WTC11 (cell line): ENCODE results near the gene FBXL16. TPM values are rescaled to one million over a fixed set of nuclear protein-coding genes. Genes with fewer than 3 reads are reported as not detected.

ENCODE experiments used
- ATAC-seq: fragments of 200-7000 bp; cut with Tn5 transposase; 2 replicates; pipeline ENCODE4 v1.10.0; 2021; ENCODE audit warnings: mild to moderate bottlenecking, moderate library complexity
- CTCF ChIA-PET: fragments of 300-600 bp; sonication (Branson Sonifier 250); formaldehyde crosslinking; loops from one replicate; lab custom pipeline; 2021; ENCODE audit warnings: antibody characterized with exemption; lab: Charles Lee
- POLR2A ChIA-PET: fragments of 350-600 bp; sonication (Branson Sonifier 250); formaldehyde crosslinking; loops from one replicate; lab custom pipeline; 2021; ENCODE audit warnings: antibody characterized with exemption; lab: Charles Lee
- DNase-seq: peaks from one replicate; pipeline ENCODE4 v3.0.0; 2021; ENCODE audit warnings: low spot score
- H3K27ac Mint-ChIP-seq: 2 replicates; pipeline ENCODE4 v1.8.0; 2021; ENCODE audit warnings: mixed read lengths
- H3K27me3 Mint-ChIP-seq: 2 replicates; pipeline ENCODE4 v1.8.0; 2021; ENCODE audit warnings: low read depth, mild to moderate bottlenecking, moderate library complexity, mixed read lengths
- H3K36me3 Mint-ChIP-seq: 2 replicates; pipeline ENCODE4 v1.8.0; 2021; ENCODE audit warnings: mixed read lengths
- H3K4me1 Mint-ChIP-seq: 2 replicates; pipeline ENCODE4 v1.8.0; 2022; ENCODE audit warnings: mixed read lengths
- H3K4me3 Mint-ChIP-seq: 2 replicates; pipeline ENCODE4 v1.8.0; 2021; ENCODE audit warnings: mild to moderate bottlenecking, moderate library complexity, mixed read lengths
- H3K9me3 Mint-ChIP-seq: 2 replicates; pipeline ENCODE4 v1.8.0; 2021; ENCODE audit warnings: mixed read lengths
- FOXJ3 ChIP-seq: sonication (generic); formaldehyde crosslinking; IDR thresholded peaks from 2 replicates; pipeline ENCODE4 v1.9.0; 2021; ENCODE audit warnings: missing genetic modification reagents, mild to moderate bottlenecking, borderline replicate concordance
- FOXP1 ChIP-seq: sonication (generic); formaldehyde crosslinking; IDR thresholded peaks from 2 replicates; pipeline ENCODE4 v1.8.0; 2022; ENCODE audit warnings: missing genetic modification reagents, mild to moderate bottlenecking, moderate library complexity, borderline replicate concordance
- GRHL2 ChIP-seq: fragments of 250-450 bp; sonication (Bioruptor Pico); IDR thresholded peaks from 2 replicates; pipeline ENCODE4 v1.8.0; 2022; ENCODE audit warnings: mild to moderate bottlenecking, moderate library complexity; ENCODE audit not compliant: insufficient replicate concordance, severe bottlenecking
- GTF2I ChIP-seq: fragments of 250-450 bp; sonication (Bioruptor Pico); conservative IDR thresholded peaks from 2 replicates; pipeline ENCODE4 v1.4.0; 2021; ENCODE audit warnings: mild to moderate bottlenecking
- JUN ChIP-seq: sonication (generic); formaldehyde crosslinking; IDR thresholded peaks from 2 replicates; pipeline ENCODE4 v1.8.0; 2023; ENCODE audit warnings: mild to moderate bottlenecking, missing genetic modification reagents
- MXD4 ChIP-seq: fragments of 250-450 bp; sonication (Bioruptor Pico); IDR thresholded peaks from 2 replicates; pipeline ENCODE4 v1.8.0; 2021; ENCODE audit warnings: mild to moderate bottlenecking, moderate library complexity, borderline replicate concordance
- NFATC4 ChIP-seq: fragments of 250-450 bp; sonication (Bioruptor Pico); IDR thresholded peaks from 2 replicates; pipeline ENCODE4 v1.9.0; 2021; ENCODE audit warnings: mild to moderate bottlenecking
- PRRX2 ChIP-seq: fragments of 250-450 bp; sonication (Bioruptor Pico); IDR thresholded peaks from 2 replicates; pipeline ENCODE4 v1.8.0; 2021; ENCODE audit warnings: mild to moderate bottlenecking
- SMAD3 ChIP-seq: sonication (generic); formaldehyde crosslinking; IDR thresholded peaks from 2 replicates; pipeline ENCODE4 v1.8.0; 2022; ENCODE audit warnings: missing genetic modification reagents, mild to moderate bottlenecking, borderline replicate concordance
- SP1 ChIP-seq: sonication (generic); formaldehyde crosslinking; conservative IDR thresholded peaks from 2 replicates; pipeline ENCODE4 v1.8.1; 2022; ENCODE audit warnings: missing genetic modification reagents
- TEAD1 ChIP-seq: sonication (generic); formaldehyde crosslinking; IDR thresholded peaks from 2 replicates; pipeline ENCODE4 v1.8.0; 2022; ENCODE audit warnings: mild to moderate bottlenecking, missing genetic modification reagents
- ZBTB21 ChIP-seq: sonication (generic); formaldehyde crosslinking; IDR thresholded peaks from 2 replicates; pipeline ENCODE4 v1.8.1; 2023; ENCODE audit warnings: mild to moderate bottlenecking, missing genetic modification reagents, borderline replicate concordance
- ZNF219 ChIP-seq: sonication (generic); formaldehyde crosslinking; IDR thresholded peaks from 2 replicates; pipeline ENCODE4 v1.8.0; 2023; ENCODE audit warnings: missing genetic modification reagents, mild to moderate bottlenecking, borderline replicate concordance
- ZNF416 ChIP-seq: fragments of 250-450 bp; sonication (Bioruptor Pico); IDR thresholded peaks from 2 replicates; pipeline ENCODE4 v1.9.0; 2021; ENCODE audit warnings: mild to moderate bottlenecking, inconsistent platforms
- total RNA-seq: library from RNA; stranded (reverse); gene quantifications from 3 replicates; pipeline ENCODE4 v1.2.3, GENCODE V29; 2021
- TF ChIP-seq, protein P1 (sequence below): sonication (generic); formaldehyde crosslinking; IDR thresholded peaks from 2 replicates; pipeline ENCODE4 v1.8.1; 2022; ENCODE audit warnings: low read depth, mild to moderate bottlenecking, moderate library complexity, missing genetic modification reagents, borderline replicate concordance
- TF ChIP-seq, protein P2 (sequence below): sonication (generic); formaldehyde crosslinking; IDR thresholded peaks from 2 replicates; pipeline ENCODE4 v1.8.0; 2023; ENCODE audit warnings: missing genetic modification reagents, mild to moderate bottlenecking, borderline replicate concordance
- TF ChIP-seq, protein P3 (sequence below): fragments of 250-450 bp; sonication (Bioruptor Pico); IDR thresholded peaks from 2 replicates; pipeline ENCODE4 v1.9.0; 2021; ENCODE audit warnings: mild to moderate bottlenecking, borderline replicate concordance
- TF ChIP-seq, protein P4 (sequence below): sonication (generic); formaldehyde crosslinking; IDR thresholded peaks from 2 replicates; pipeline ENCODE4 v1.8.1; 2023; ENCODE audit warnings: mild to moderate bottlenecking, missing genetic modification reagents, moderate library complexity
- TF ChIP-seq, protein P5 (sequence below): sonication (generic); formaldehyde crosslinking; IDR thresholded peaks from 2 replicates; pipeline ENCODE4 v1.8.0; 2023; ENCODE audit warnings: mild to moderate bottlenecking, missing genetic modification reagents

FBXL16 gene
- total RNA-seq, 1 experiment from 2014 or later: 22.7 TPM

DNA sequence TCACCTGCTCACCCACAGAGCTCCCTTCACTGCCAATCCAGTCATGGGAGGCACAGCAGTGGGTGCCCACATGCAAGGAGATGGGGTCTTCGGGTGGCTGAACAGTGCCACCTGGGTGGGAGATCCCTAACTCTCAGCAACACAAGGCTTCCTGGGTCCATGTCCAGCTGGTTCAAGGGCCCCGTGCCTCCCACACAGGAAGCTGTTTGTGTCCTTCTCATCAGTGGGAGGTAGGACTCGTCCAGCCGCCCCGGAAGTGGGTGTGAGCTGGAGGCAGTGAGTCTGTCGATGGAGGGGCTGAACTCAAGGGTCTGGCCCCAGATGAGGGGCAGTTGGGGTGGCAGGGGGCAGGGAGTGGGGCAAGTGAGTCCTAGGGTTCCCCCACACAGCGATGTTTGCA lies 1.6 kb downstream of the FBXL16 start (continued):
- TF ChIP-seq, protein P1, sequence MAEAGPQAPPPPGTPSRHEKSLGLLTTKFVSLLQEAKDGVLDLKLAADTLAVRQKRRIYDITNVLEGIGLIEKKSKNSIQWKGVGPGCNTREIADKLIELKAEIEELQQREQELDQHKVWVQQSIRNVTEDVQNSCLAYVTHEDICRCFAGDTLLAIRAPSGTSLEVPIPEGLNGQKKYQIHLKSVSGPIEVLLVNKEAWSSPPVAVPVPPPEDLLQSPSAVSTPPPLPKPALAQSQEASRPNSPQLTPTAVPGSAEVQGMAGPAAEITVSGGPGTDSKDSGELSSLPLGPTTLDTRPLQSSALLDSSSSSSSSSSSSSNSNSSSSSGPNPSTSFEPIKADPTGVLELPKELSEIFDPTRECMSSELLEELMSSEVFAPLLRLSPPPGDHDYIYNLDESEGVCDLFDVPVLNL: no peak
- TF ChIP-seq, all 79 proteins: peak for 0

DNA sequence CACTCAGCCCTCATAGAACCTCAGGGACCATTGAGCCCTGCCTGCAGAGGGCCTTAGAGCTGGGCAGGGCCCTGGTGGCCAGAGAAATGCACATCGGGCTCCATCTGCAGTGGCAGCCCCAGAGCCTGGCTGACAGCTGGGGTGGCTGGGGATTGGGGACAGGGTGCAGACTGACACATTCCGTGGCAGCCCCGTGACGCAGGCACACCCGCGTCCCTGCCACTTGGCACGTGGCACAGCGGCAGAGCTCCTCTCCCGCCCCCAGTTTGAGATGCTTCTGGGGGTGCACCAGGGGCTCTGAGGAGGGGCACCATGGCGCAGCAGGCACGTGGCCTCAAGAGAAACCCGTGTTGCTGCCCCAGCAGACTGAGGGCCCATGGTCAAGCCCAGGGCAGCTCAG lies 2.2 kb downstream of the FBXL16 start:
- no peak for DNase-seq
- ChIA-PET CTCF (interaction anchor here (0.9 to 4.5 kb wide), 5 partner anchors 8 to 281 kb away, joined by 3 to 25 read pairs (median 6); partner anchors contain the start of genes ANTKMT and METRN), POLR2A (no interaction called here)
- H3K36me3 Mint-ChIP-seq: no peaks in the 10 kb centered on the region
- H3K27ac Mint-ChIP-seq: no peak overlapping the region
- no peaks in the 10 kb centered on the region for H3K4me1 Mint-ChIP-seq
- no peak overlapping the region for H3K4me3 Mint-ChIP-seq
- peaks cover 87% of the 10 kb centered on the region for H3K27me3 Mint-ChIP-seq
- TF ChIP-seq TEAD1 (CRISPR knock-in tag) (no peak), MXD4 (no peak), ZNF219 (CRISPR knock-in tag) (no peak), GRHL2 (CRISPR knock-in tag) (no peak), ZNF416 (no peak), FOXP1 (CRISPR knock-in tag) (no peak), PRRX2 (no peak), FOXJ3 (no peak), JUN (CRISPR knock-in tag) (no peak), GTF2I (no peak), SMAD3 (CRISPR knock-in tag) (no peak), ZBTB21 (CRISPR knock-in tag) (no peak), SP1 (CRISPR knock-in tag) (no peak), NFATC4 (CRISPR knock-in tag) (no peak)
- TF ChIP-seq, protein P2, sequence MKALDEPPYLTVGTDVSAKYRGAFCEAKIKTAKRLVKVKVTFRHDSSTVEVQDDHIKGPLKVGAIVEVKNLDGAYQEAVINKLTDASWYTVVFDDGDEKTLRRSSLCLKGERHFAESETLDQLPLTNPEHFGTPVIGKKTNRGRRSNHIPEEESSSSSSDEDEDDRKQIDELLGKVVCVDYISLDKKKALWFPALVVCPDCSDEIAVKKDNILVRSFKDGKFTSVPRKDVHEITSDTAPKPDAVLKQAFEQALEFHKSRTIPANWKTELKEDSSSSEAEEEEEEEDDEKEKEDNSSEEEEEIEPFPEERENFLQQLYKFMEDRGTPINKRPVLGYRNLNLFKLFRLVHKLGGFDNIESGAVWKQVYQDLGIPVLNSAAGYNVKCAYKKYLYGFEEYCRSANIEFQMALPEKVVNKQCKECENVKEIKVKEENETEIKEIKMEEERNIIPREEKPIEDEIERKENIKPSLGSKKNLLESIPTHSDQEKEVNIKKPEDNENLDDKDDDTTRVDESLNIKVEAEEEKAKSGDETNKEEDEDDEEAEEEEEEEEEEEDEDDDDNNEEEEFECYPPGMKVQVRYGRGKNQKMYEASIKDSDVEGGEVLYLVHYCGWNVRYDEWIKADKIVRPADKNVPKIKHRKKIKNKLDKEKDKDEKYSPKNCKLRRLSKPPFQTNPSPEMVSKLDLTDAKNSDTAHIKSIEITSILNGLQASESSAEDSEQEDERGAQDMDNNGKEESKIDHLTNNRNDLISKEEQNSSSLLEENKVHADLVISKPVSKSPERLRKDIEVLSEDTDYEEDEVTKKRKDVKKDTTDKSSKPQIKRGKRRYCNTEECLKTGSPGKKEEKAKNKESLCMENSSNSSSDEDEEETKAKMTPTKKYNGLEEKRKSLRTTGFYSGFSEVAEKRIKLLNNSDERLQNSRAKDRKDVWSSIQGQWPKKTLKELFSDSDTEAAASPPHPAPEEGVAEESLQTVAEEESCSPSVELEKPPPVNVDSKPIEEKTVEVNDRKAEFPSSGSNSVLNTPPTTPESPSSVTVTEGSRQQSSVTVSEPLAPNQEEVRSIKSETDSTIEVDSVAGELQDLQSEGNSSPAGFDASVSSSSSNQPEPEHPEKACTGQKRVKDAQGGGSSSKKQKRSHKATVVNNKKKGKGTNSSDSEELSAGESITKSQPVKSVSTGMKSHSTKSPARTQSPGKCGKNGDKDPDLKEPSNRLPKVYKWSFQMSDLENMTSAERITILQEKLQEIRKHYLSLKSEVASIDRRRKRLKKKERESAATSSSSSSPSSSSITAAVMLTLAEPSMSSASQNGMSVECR (CRISPR knock-in tag): no peak
- TF ChIP-seq, protein P3, sequence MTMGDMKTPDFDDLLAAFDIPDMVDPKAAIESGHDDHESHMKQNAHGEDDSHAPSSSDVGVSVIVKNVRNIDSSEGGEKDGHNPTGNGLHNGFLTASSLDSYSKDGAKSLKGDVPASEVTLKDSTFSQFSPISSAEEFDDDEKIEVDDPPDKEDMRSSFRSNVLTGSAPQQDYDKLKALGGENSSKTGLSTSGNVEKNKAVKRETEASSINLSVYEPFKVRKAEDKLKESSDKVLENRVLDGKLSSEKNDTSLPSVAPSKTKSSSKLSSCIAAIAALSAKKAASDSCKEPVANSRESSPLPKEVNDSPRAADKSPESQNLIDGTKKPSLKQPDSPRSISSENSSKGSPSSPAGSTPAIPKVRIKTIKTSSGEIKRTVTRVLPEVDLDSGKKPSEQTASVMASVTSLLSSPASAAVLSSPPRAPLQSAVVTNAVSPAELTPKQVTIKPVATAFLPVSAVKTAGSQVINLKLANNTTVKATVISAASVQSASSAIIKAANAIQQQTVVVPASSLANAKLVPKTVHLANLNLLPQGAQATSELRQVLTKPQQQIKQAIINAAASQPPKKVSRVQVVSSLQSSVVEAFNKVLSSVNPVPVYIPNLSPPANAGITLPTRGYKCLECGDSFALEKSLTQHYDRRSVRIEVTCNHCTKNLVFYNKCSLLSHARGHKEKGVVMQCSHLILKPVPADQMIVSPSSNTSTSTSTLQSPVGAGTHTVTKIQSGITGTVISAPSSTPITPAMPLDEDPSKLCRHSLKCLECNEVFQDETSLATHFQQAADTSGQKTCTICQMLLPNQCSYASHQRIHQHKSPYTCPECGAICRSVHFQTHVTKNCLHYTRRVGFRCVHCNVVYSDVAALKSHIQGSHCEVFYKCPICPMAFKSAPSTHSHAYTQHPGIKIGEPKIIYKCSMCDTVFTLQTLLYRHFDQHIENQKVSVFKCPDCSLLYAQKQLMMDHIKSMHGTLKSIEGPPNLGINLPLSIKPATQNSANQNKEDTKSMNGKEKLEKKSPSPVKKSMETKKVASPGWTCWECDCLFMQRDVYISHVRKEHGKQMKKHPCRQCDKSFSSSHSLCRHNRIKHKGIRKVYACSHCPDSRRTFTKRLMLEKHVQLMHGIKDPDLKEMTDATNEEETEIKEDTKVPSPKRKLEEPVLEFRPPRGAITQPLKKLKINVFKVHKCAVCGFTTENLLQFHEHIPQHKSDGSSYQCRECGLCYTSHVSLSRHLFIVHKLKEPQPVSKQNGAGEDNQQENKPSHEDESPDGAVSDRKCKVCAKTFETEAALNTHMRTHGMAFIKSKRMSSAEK: no peak
- TF ChIP-seq, protein P4, sequence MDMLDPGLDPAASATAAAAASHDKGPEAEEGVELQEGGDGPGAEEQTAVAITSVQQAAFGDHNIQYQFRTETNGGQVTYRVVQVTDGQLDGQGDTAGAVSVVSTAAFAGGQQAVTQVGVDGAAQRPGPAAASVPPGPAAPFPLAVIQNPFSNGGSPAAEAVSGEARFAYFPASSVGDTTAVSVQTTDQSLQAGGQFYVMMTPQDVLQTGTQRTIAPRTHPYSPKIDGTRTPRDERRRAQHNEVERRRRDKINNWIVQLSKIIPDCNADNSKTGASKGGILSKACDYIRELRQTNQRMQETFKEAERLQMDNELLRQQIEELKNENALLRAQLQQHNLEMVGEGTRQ (CRISPR knock-in tag): no peak
- TF ChIP-seq, protein P5, sequence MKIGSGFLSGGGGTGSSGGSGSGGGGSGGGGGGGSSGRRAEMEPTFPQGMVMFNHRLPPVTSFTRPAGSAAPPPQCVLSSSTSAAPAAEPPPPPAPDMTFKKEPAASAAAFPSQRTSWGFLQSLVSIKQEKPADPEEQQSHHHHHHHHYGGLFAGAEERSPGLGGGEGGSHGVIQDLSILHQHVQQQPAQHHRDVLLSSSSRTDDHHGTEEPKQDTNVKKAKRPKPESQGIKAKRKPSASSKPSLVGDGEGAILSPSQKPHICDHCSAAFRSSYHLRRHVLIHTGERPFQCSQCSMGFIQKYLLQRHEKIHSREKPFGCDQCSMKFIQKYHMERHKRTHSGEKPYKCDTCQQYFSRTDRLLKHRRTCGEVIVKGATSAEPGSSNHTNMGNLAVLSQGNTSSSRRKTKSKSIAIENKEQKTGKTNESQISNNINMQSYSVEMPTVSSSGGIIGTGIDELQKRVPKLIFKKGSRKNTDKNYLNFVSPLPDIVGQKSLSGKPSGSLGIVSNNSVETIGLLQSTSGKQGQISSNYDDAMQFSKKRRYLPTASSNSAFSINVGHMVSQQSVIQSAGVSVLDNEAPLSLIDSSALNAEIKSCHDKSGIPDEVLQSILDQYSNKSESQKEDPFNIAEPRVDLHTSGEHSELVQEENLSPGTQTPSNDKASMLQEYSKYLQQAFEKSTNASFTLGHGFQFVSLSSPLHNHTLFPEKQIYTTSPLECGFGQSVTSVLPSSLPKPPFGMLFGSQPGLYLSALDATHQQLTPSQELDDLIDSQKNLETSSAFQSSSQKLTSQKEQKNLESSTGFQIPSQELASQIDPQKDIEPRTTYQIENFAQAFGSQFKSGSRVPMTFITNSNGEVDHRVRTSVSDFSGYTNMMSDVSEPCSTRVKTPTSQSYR (CRISPR knock-in tag): no peak
- H3K9me3 Mint-ChIP-seq: no peaks in the 10 kb centered on the region
- ATAC-seq: no peak
